SIG-M5 treated with dmso at 0.1 percent for 504 hours (cell line): ENCODE measurements around the gene TTC29.
A peak's percentile ranks its signal among the peaks of the same experiment; 100 is the strongest.

Experiments
- DNase-seq: peaks from one replicate; lab custom pipeline; 2025; ENCODE audit not compliant: unreplicated experiment; lab: John Stamatoyannopoulos, UW

TTC29 gene, protein sequence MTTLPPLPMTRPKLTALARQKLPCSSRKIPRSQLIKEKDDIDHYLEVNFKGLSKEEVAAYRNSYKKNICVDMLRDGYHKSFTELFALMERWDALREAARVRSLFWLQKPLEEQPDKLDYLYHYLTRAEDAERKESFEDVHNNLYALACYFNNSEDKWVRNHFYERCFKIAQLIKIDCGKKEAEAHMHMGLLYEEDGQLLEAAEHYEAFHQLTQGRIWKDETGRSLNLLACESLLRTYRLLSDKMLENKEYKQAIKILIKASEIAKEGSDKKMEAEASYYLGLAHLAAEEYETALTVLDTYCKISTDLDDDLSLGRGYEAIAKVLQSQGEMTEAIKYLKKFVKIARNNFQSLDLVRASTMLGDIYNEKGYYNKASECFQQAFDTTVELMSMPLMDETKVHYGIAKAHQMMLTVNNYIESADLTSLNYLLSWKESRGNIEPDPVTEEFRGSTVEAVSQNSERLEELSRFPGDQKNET

DNA sequence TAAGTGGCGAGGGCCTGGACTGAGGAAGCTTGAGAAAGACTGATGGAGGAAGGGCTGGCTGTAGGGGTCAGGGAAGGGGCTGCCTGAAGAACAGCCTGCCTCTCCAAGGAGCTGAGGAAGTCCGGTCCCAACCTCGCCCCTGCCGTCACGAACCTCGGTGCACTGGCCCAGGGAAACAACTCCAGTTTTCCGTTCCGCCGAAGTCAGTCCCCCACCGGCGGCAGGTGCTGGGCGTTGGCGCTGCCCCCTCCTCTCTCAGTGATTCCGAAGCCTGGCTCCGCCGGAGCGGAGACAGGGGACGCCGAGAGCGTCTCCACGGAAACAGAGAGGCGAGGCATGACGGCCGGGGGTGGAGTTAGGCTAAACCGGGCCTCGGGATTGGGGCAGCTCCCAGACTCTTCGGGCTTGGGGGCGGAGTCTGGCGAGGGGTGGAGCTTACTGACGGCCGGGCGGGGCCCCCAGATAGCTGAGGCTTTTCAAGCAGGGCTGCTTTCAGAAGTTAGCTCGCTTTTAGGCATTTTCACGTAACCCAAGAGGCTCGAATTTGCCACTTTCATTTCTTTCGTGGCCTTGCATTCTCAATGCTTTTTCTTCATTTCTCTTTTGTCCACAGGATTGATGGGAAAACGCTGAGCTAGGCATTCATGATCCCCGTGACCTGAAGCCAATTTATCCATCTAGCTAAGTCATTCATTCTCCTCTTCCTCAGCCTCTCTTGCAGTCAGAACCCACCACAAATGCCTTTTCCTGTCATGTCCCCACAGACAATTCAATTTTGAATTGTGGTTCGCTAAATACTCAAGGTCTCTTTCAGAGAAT is at the start of gene TTC29:
Gene TTC29 (minus strand): TSS at position 309 of the 819 bp plus-strand sequence. CDS start 5,969 bp downstream, outside the sequence.
- DNase-seq = peak; percentile 69

DNA sequence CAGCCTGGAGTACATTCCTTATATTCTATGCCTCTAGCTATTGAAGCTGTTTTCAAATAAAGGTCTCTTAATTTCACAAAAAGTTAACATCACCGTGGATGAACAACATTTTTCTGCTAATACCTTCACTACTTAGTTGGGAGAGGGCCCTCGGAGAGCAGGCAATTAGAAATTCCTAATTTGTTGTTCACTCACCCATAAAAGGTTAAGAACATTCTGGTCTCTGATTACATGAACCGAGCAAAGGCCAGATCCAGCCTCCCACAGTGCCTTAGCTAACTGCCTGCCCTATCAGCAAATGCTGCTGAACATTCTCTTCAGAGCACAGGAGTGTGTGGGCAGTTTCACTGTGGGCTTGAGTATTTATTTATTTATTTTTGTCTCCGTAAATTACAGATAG is 36.0 kb upstream of the TTC29 start:
- DNase-seq = no peak

DNA sequence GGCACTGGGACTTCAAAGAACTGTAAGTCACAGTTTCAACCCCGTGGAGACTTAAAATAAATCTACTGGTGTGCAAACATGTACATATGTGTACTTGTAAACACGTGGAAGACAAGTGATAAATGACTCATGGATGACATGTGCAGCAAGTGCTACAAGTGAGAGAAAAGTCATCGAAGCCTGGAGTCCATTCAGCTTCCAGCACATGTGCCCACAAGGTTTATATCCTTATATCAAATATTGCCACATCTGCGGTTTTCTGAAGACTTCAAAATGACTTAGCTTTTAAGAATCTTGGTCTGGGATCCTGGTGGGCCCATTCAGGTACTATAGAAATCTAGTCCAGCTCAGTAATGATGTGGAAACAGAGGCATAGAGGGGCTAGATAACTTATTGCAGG is 33.0 kb upstream of the TTC29 start:
- no peak for DNase-seq

DNA sequence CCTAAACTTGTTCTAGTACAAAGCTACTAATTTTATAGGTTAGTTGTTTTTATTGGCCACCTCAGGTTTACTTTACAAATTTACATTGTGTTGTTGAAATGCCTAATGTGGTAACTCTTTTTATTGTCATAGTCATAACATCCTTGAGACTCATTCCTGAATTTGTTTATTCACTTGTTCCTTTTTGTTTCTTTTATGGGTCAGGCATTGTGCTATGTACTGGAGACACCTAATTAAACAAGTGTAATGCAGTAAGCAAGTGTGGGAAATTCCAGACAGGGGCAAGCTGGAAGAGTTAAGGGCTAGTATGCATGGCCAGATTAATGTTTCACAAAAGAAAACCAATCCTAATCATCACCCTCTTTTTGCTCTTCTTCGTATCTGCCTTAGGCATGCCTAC is 30.5 kb upstream of the TTC29 start:
- no peak for DNase-seq

DNA sequence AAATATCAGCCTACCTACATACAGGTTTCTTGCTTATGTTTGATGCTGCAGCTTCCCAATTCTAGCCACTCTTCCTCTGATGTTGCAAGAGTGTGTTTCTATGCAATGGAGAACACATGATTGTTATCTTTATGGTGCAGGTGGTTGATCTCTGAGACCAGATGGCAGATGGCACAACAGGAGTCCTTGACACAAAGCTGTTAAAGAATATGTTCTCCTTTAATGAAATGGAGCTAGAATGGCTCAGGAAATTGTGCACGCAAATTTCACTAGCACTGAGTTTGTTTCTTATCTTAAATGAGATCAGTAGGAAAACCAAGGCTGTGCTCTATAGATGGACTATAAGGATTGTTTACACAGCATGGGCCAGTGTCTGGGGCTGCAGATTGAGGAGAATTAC is 29.9 kb upstream of the TTC29 start:
- no peak for DNase-seq

DNA sequence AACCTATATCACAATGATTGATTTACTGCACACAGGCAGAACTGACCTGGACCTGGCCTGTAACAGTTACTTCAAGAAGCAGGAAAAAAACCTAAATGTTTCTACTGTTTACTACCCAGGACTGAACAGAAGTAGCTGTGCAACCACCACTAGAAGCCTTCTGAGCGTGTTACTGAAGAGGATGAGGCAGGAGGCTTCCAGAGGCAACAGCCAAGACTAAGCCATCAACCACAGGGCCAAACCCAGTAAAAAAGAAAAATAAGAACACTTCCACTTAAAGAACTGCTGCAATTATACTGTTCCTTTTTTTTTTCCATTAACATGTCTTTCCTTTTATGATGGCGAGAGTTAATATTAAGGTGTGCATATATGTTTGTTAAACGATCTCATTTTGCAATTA is 29.4 kb upstream of the TTC29 start:
- no peak for DNase-seq

DNA sequence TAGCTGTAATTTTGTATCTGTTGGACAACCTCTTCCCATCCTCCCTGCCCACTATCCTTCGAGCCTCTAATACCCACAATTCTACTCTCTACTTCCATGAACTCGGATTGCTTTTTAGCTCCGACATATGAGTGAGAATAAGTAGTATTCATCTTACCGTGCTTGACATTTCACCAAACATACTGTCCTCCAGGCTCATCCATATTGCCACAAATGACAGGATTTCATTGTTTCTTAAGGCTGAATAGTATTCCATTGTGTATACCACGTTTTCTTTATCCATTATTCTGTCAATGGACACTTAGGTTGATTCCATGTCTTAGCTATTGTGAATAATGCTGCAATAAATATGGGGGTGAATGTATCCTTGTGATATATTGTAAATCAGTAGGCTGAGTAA is 26.4 kb upstream of the TTC29 start:
- DNase-seq = no peak

DNA sequence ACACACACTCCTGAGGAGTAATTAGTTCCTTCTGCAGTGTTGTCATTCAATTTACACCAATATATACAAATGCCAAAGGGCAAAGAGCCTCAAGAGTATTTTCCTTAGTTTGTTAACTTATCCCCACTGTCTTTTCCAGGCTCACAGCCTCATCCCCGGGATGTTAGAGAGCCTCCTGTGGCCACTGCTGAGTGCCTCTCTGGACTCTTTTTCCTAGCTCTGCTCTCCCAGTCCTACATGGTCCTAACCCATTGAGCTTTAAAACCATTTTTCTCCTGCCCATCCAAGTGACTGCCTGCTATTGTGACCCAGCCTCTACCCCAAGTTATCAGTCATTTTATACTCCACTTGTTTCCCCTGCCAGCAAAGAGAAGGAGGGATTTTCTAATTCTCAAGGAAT is 23.5 kb upstream of the TTC29 start:
- no peak for DNase-seq

DNA sequence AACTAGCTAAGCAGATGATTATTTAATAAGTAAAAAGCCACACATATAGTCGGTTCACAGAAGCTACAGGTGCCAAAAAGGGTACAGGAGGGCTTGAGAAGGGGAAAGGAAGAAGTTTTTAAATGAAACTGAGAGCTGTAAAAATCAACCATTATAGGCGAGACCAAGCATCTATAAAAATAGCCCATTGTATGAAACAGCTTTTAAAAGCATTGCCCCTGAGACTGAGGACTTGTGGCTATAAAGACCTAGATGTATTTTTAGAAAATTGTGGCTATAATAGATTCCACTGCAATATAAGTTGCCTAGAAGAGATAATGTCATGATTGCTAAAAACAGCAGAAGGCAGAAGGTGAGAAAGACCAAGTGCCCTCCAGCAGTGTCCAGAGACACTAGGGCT is 15.0 kb upstream of the TTC29 start:
- DNase-seq = no peak

DNA sequence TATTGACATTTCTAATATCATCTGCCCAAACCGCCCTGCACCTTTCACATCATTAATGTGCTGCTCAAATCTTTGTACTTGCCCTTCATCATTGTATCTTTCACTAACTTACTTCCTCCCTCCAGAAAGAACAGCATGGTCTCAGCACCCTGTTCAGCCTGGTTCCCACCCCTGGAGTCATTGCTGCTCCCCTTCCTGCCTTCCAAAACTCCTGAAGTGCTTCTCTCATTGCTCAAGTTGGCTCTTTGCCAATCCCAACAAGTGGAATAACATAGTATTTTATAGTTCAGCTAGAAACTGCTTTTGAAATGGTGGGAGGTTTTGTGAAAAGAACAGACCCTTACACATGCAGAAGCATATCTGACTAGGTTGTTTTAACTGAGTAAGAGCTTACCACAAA is 14.0 kb upstream of the TTC29 start:
- DNase-seq = no peak

DNA sequence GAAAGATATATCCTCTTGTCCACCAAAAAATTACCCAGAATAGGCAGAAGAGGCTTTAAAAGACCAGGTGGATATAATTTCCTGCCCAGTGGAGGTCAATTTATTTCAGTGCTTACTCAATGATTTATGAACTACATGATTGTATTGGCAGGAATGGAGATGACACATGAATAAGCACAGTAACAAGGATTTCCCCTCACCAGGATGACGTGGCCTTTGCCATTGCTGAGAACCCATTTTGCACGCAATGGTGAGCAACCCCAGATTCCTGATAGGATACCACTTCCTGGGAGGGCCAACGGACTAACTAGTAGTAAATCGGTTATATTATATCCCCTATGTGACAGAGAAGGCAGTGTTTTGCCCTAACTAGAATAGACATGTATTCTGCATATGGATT is 11.6 kb upstream of the TTC29 start:
- DNase-seq = no peak

DNA sequence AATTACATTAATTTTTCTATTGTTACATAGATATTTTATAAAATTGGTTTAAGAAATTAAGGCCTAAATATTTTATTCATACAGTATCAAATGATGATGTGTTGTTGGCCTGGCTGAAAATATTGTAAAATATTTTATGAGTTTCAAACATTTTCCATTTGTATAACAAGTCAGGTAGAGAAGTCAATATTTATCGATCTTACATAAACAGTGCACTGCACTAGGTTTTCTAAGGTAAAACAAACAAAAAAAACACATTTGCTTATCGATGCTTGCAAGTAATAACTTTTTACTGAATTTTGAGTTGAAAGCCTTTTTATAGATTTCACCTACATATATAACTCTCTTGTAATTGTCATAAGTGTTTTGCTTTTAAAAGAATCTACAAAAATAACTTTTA is 7.2 kb upstream of the TTC29 start:
- no peak for DNase-seq

DNA sequence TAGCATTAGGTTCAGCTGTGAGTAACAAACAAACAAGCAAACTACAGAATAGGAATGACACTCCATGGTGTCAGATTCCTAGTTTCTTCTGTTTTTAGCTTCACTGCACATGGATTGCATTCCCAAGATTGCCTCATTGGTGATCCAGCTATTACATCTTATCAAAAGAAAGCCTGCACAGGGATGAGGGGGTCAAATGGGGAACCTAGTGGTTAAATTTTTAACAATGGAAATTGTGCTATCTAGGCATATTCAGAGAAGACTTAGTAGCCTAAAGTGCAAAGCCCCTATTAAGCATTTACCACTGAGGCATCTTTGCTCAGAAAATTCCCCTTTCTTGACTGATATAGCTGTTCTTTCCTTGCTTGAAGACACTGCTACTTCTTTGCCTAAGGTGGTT is 3.9 kb upstream of the TTC29 start:
- no peak for DNase-seq

DNA sequence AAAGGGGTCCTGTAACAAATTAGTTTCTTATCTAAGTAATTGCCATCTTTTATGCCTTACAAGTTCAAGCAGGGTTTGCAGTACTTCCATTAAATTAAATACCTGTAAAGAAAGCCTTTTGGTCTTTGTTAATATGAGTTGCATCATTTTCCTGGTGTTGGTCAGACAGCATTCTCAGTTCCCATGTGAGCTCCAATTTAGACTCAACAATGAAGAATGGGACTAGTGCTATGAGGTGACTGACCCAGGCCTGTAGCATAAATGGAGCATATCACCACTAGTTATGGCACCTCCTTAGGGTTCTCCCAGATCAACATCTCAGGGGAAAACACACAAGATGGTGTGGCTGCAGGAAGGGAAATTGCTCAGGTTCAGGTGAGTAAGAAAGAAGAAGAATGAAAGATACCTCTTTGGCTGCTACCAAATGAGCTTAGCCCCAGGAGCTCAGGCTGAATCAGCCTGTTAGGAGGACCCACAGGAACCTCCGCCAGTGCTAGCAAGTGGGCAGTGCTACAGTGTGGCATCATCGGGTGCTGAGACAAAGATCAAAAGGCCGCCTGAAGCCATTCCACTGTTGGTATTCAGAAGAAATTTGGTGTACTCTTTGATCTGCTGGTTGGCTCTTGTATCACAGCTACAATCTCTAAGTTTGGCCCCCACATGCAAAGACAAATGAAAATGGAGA is 1.8 kb downstream of the TTC29 start:
- DNase-seq = no peak

DNA sequence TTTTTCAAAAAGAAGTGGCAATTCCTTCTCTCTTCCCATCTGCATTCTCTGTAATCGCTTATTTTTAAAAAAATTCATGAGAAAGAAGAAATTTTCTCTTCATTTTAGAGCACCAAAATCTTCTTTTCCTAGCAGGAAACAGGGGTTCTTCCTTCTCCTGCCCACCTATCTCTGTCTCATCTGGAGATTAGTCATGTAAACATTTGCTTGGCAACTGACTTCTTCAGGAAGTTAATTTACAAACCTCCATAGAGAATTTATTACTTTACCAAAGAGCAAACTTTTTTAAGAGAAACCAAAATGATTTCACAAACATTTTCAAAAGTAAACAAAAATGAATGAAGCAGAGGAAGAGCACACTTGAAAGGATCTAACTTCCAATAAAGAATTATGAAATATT is 13.5 kb downstream of the TTC29 start:
- no peak for DNase-seq

DNA sequence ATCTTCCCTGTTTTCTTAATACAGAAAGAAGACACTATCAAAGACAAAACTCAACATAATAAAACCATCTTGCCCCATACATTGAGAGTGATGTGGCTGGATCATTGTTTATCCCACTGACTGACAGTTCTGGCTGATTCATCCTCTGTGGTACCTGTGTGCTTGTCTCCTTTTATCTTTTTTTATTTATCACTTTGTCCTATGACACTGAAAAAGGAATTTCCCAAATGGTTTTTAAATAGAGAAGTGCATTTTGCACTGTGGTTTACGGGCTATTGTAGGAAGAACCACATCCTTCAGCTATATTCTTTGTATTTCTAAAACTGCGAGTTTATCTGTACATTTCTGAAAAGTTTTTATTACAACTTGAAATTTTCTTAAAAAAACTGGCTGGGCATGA is 15.0 kb downstream of the TTC29 start:
- DNase-seq = no peak

DNA sequence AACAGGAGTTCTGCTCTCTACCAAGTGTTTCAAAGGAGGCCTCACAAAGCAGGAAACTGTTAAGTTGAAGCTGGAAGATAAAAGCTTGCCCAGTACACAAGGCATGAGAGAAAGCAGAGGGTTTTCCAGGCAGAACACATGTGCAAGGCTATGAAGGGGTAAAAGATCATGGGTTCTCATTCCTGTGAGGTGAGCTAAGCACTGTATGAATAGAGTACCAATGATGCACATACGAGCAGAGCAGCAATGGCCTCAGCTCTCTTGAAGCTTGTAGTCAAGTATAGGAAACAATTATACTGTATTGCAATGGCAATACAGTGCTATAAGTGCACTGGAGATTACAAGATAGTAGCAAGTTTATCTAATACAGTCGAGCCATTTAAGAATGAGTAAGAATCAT is 18.0 kb downstream of the TTC29 start:
- DNase-seq = no peak

DNA sequence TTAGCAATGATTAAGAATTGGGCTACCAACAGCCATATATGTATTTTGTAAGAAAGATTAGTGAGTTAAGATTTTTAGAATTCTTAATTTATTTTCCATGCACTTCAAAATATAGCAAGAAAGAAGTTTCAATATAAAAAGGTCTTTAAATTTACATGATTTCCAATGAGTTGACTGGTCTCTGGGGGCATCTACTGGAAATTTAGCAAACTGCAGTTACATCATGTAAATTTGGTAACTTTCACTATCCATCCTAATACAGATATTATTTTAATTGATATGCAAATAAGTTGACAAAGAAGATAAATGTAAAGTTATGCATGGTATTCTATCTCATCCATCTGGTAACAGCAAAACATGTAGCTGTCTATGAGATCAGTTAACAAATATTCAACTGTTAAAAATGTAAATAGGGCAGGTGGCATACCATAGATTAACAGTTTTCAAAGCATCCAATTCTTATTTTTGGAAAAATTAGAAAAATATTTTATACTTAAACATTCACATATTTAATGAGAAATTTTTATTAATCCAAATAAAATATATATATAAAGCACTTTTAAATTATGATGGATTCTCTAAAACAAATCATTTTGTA is 29.1 kb downstream of the TTC29 start:
- DNase-seq = peak; percentile 33

DNA sequence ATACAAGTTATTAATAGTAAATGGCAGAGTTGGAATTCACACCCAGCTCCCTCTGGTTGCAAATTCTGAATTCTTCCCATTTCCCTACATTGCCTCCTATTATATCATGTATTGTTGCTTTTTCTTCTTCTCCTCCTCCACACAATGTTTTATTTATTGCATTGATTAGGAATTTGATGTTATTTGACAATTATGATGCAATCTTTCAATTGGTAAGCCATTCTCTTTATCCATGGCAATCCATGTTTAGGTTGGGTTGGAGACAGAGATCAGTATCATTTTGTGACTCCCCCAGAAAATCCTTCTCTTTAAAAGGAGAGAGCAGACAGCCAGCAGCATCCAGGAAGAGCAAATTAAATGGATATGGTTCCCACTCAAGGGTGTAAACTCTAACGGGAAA is 30.5 kb downstream of the TTC29 start:
- DNase-seq = no peak

DNA sequence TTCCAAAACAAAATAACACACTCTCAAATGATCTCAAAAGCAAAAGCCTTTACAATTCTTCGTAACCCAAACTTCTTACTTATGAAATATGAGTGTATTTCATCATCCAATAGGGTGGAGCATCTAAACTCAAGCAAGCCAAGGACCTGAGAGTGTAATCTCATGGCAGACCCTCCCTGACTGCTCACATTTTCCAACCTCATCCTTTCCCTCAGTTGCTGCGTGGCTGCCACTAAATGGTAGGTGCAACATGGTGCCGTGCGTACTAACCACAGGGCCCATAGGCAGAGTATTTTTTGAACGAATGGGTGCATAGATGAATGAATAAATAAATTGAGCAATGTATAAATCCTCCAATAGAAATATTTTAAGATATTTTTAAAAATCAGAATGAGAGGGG is 45.4 kb downstream of the TTC29 start:
- no peak for DNase-seq

DNA sequence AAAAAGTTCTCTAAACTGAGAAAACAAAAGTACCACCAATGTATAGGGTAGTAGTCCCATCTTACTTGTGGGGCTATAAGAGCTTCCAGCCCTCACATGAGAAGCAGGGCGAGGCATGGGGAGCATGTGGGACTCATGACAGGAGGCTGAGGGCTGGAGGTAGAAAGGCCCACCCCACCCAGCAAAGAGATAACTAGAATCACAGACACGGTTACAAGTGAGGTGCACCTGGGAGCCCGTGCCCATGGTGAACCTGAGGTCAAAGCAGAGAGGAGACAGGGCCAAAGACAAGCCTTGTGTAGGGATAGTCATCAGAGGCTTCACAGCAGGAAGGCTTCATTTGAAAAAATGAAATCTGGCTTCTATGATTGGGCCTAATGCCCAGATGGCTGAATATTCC is 55.4 kb downstream of the TTC29 start:
- no peak for DNase-seq
